Loucy (cell line): ENCODE measurements around the gene FPR2.

Source experiments
- H2AFZ ChIP-seq: fragments of 200-600 bp; sonication (generic); 2 replicates; pipeline ENCODE4 v1.6.0; 2016; ENCODE audit warnings: antibody characterized with exemption, mild to moderate bottlenecking, low read length, moderate library complexity
- H3F3A ChIP-seq: fragments of 200-600 bp; 2 replicates; pipeline ENCODE4 v1.6.0; 2016; ENCODE audit warnings: antibody characterized with exemption, low read depth, mild to moderate bottlenecking
- H3K27me3 ChIP-seq: fragments of 200-600 bp; sonication (generic); 2 replicates; pipeline ENCODE4 v1.6.1; 2014; ENCODE audit warnings: low read length, mild to moderate bottlenecking; ENCODE audit not compliant: insufficient read depth, poor library complexity, severe bottlenecking
- H3K36me3 ChIP-seq: fragments of 200-600 bp; sonication (generic); 2 replicates; pipeline ENCODE4 v1.6.1; 2016; ENCODE audit warnings: low read length; ENCODE audit not compliant: insufficient read depth
- H3K4me1 ChIP-seq: fragments of 200-600 bp; sonication (generic); 2 replicates; pipeline ENCODE4 v1.5.1; 2014; ENCODE audit warnings: low read length, mild to moderate bottlenecking; ENCODE audit not compliant: insufficient read depth, poor library complexity, severe bottlenecking
- H3K4me2 ChIP-seq: fragments of 200-600 bp; sonication (generic); 2 replicates; pipeline ENCODE4 v1.6.0; 2014; ENCODE audit warnings: antibody characterized with exemption, low read length, low read depth, mild to moderate bottlenecking; ENCODE audit not compliant: poor library complexity, severe bottlenecking
- H3K4me3 ChIP-seq: fragments of 200-600 bp; sonication (generic); 2 replicates; pipeline ENCODE4 v1.5.1; 2014; ENCODE audit warnings: low read length, mild to moderate bottlenecking, mixed read lengths; ENCODE audit not compliant: poor library complexity, severe bottlenecking
- H3K79me2 ChIP-seq: fragments of 200-600 bp; sonication (generic); 2 replicates; pipeline ENCODE4 v1.6.1; 2014; ENCODE audit warnings: low read length; ENCODE audit not compliant: insufficient read depth
- H3K9ac ChIP-seq: fragments of 200-600 bp; sonication (generic); 2 replicates; pipeline ENCODE4 v1.6.0; 2014; ENCODE audit warnings: mild to moderate bottlenecking, low read depth, low read length, moderate library complexity; ENCODE audit not compliant: poor library complexity, severe bottlenecking
- H3K9me2 ChIP-seq: fragments of 200-600 bp; sonication (generic); replicated peaks from 2 replicates; pipeline ENCODE4 v1.6.1; 2016; ENCODE audit warnings: low read depth, low read length, mixed read lengths
- H3K9me3 ChIP-seq: fragments of 200-600 bp; sonication (generic); 2 replicates; pipeline ENCODE4 v1.6.1; 2014; ENCODE audit warnings: mild to moderate bottlenecking, antibody characterized with exemption, low read length, low read depth; ENCODE audit not compliant: insufficient read depth
- H4K20me1 ChIP-seq: fragments of 200-600 bp; sonication (generic); 2 replicates; pipeline ENCODE4 v1.6.0; 2014; ENCODE audit warnings: antibody characterized with exemption, low read length, mild to moderate bottlenecking; ENCODE audit not compliant: insufficient read depth, poor library complexity, severe bottlenecking
- CTCF ChIP-seq: fragments of 200-600 bp; sonication (generic); conservative IDR thresholded peaks from 2 replicates; pipeline ENCODE4 v1.5.1; 2014; ENCODE audit warnings: mild to moderate bottlenecking, antibody characterized with exemption, low read length
- EZH2phosphoT487 ChIP-seq: fragments of 200-600 bp; IDR thresholded peaks from 2 replicates; pipeline ENCODE4 v1.6.1; 2018; ENCODE audit warnings: antibody characterized with exemption, mild to moderate bottlenecking, moderate library complexity, borderline replicate concordance

The FPR2 gene

GRCh38 chr19:51786646-51787494, 25.9 kb downstream of the FPR2 start:
- H3K9me3 ChIP-seq, result no peaks in the 10 kb centered on the region
- no peaks in the 10 kb centered on the region for H3K79me2 ChIP-seq
- no peaks in the 10 kb centered on the region for H3K27me3 ChIP-seq
- H3K4me3 ChIP-seq, result no peak overlapping the region
- no peaks in the 10 kb centered on the region for H3F3A ChIP-seq
- no peak overlapping the region for H2AFZ ChIP-seq
- H3K9ac ChIP-seq, result no peak overlapping the region
- no peaks in the 10 kb centered on the region for H3K36me3 ChIP-seq
- no peak for TF ChIP-seq CTCF
- no peak for TF ChIP-seq EZH2phosphoT487
- H4K20me1 ChIP-seq, result no peaks in the 10 kb centered on the region
- H3K4me1 ChIP-seq, result no peaks in the 10 kb centered on the region
- H3K9me2 ChIP-seq, result no peaks in the 10 kb centered on the region
- no peak overlapping the region for H3K4me2 ChIP-seq

DNA sequence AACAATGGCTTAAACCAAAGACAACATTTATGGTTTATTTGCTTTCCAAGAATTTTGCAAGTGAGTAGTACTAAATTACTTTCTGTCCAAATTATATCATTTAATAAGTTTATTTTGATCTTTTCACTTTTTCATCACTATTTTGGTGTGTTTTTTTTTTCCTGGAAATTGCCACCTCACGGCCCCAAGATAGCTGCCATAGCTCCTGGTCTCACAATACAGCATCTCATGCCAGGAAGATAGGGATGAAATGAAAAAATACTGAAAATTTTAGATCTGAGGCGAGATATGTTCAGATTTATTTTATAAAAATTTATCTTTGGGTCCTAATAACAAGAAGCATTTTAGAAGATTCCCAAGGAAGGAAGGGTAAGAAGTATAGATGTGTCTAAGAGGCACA, 27.0 kb downstream of the FPR2 start:
- H3F3A ChIP-seq, result no peaks in the 10 kb centered on the region
- H3K36me3 ChIP-seq, result no peaks in the 10 kb centered on the region
- H3K27me3 ChIP-seq, result no peaks in the 10 kb centered on the region
- H3K4me1 ChIP-seq, result no peaks in the 10 kb centered on the region
- H3K4me2 ChIP-seq, result no peak overlapping the region
- no peaks in the 10 kb centered on the region for H4K20me1 ChIP-seq
- no peak overlapping the region for H3K4me3 ChIP-seq
- no peak overlapping the region for H3K9ac ChIP-seq
- H3K79me2 ChIP-seq, result no peaks in the 10 kb centered on the region
- no peaks in the 10 kb centered on the region; the same call in 1 of the 2 replicates for H3K9me3 ChIP-seq
- no peak overlapping the region for H2AFZ ChIP-seq
- no peak for TF ChIP-seq CTCF
- H3K9me2 ChIP-seq, result no peaks in the 10 kb centered on the region

GRCh38 chr19:51789061-51789795, 28.2 kb downstream of the FPR2 start:
- Histone ChIP-seq H3K79me2 (no peaks in the 10 kb centered on the region), H3K27me3 (no peaks in the 10 kb centered on the region), H3K4me3 (no peak overlapping the region), H3K36me3 (no peaks in the 10 kb centered on the region), H4K20me1 (no peaks in the 10 kb centered on the region), H3K9ac (no peak overlapping the region), H3F3A (no peaks in the 10 kb centered on the region), H3K9me2 (no peaks in the 10 kb centered on the region; the same call in 1 of the 2 replicates), H2AFZ (no peak overlapping the region), H3K4me2 (no peak overlapping the region), H3K4me1 (no peaks in the 10 kb centered on the region), H3K9me3 (peaks cover 4% of the 10 kb centered on the region; the same call in 1 of the 2 replicates)
- TF ChIP-seq CTCF (no peak), EZH2phosphoT487 (no peak)
